B cell (primary cell): ENCODE data around the gene CCDC138. TPM values are rescaled to one million over a fixed set of nuclear protein-coding genes. Genes with fewer than 3 reads are reported as not detected.

Source experiments
- ATAC-seq: fragments of 200-7000 bp; cut with Tn5 transposase; one replicate; pipeline ENCODE4 v1.10.0; 2021; ENCODE audit warnings: low read depth, mild to moderate bottlenecking, moderate number of reproducible peaks, moderate library complexity
- CTCF ChIA-PET: fragments of 350-600 bp; sonication (Branson Sonifier 250); formaldehyde crosslinking; loops from one replicate; lab custom pipeline; 2021; ENCODE audit warnings: antibody characterized with exemption, inconsistent platforms; lab: Charles Lee
- POLR2A ChIA-PET: fragments of 350-600 bp; sonication (Branson Sonifier 250); formaldehyde crosslinking; loops from one replicate; lab custom pipeline; 2021; ENCODE audit warnings: antibody characterized with exemption; lab: Charles Lee
- DNase-seq: peaks from one replicate; pipeline ENCODE4 v3.0.0; 2013
- H2AFZ ChIP-seq: 2 replicates; pipeline ENCODE4 v1.6.1; 2012; ENCODE audit warnings: mild to moderate bottlenecking, low read depth, low read length; ENCODE audit not compliant: insufficient read depth, poor library complexity, severe bottlenecking
- H3K27ac ChIP-seq, 2 donors: 1 replicate in 1 of 2; 2 replicates in 1 of 2; pipeline ENCODE4 v1.5.1; 2012 to 2013; ENCODE audit warnings: low read length in 2 of 2, mild to moderate bottlenecking in 2 of 2, moderate library complexity in 1 of 2
- H3K27me3 ChIP-seq, 4 experiments: fragments of 200-600 bp in 1 of 4; sonication (generic) in 1 of 4; replicated peaks in 1 of 4; 1 replicate in 2 of 4; 2 replicates in 2 of 4; pipeline versions ENCODE4 v1.6.1 to v1.7.0; 2013 to 2016; ENCODE audit warnings: low read length in 3 of 4, mild to moderate bottlenecking in 2 of 4, mixed read lengths in 1 of 4, moderate library complexity in 1 of 4; ENCODE audit not compliant: insufficient read depth in 4 of 4, control insufficient read depth in 3 of 4; ENCODE audit errors: control extremely low read depth in 1 of 4
- H3K36me3 ChIP-seq, 2 experiments: replicated peaks in 1 of 2; 1 replicate in 1 of 2; 2 replicates in 1 of 2; pipeline versions ENCODE4 v1.6.1 to v1.7.1; 2013; ENCODE audit warnings: low read length in 1 of 2; ENCODE audit not compliant: insufficient read depth in 2 of 2, control insufficient read depth in 1 of 2; ENCODE audit errors: control extremely low read depth in 1 of 2, extremely low read depth in 1 of 2
- H3K4me1 ChIP-seq, 2 donors: fragments of 200-600 bp in 1 of 2; sonication (generic) in 1 of 2; 1 replicate in 1 of 2; 2 replicates in 1 of 2; pipeline versions ENCODE4 v1.5.1 to v1.6.1; 2013 to 2017; ENCODE audit warnings: low read length in 2 of 2; ENCODE audit not compliant: control insufficient read depth in 2 of 2, insufficient read depth in 2 of 2
- H3K4me2 ChIP-seq: replicated peaks from 2 replicates; pipeline ENCODE3; 2012; ENCODE audit warnings: mild to moderate bottlenecking, low read depth, low read length; ENCODE audit not compliant: poor library complexity, severe bottlenecking
- H3K4me3 ChIP-seq, 5 experiments: fragments of 200-600 bp in 1 of 5; sonication (generic) in 1 of 5; 1 replicate in 3 of 5; 2 replicates in 2 of 5; pipeline versions ENCODE4 v1.5.1 to v1.7.0; 2011 to 2016; ENCODE audit warnings: low read length in 4 of 5, mild to moderate bottlenecking in 4 of 5, low read depth in 2 of 5, control low read depth in 1 of 5, moderate library complexity in 1 of 5; ENCODE audit not compliant: insufficient read depth in 1 of 5; ENCODE audit errors: control extremely low read depth in 1 of 5, extremely low read depth in 1 of 5
- H3K79me2 ChIP-seq: fragments of 200-600 bp; sonication (generic); one replicate; pipeline ENCODE4 v1.6.0; 2016; ENCODE audit warnings: low read length; ENCODE audit not compliant: control insufficient read depth, insufficient read depth
- H3K9ac ChIP-seq: fragments of 200-600 bp; sonication (generic); 2 replicates; pipeline ENCODE4 v1.6.1; 2017; ENCODE audit warnings: mild to moderate bottlenecking, low read length, moderate library complexity
- H3K9me3 ChIP-seq, 3 donors: one replicate each; pipeline versions ENCODE4 v1.6.1 to v1.7.1; 2013; ENCODE audit warnings: low read length in 2 of 3; ENCODE audit not compliant: control insufficient read depth in 2 of 3, insufficient read depth in 1 of 3; ENCODE audit errors: control extremely low read depth in 1 of 3
- H4K20me1 ChIP-seq: 2 replicates; pipeline ENCODE4 v1.6.0; 2012; ENCODE audit warnings: mild to moderate bottlenecking, low read length; ENCODE audit not compliant: insufficient read depth, control insufficient read depth, poor library complexity, severe bottlenecking
- H3K27ac Mint-ChIP-seq: one replicate; pipeline ENCODE4 v1.8.0; 2021; ENCODE audit warnings: mixed read lengths
- H3K27me3 Mint-ChIP-seq: one replicate; pipeline ENCODE4 v1.8.0; 2021; ENCODE audit warnings: mixed read lengths
- H3K4me1 Mint-ChIP-seq: one replicate; pipeline ENCODE4 v1.8.0; 2021; ENCODE audit warnings: mixed read lengths
- H3K4me3 Mint-ChIP-seq: one replicate; pipeline ENCODE4 v1.8.0; 2021; ENCODE audit warnings: mixed read lengths
- H3K9me3 Mint-ChIP-seq: one replicate; pipeline ENCODE4 v1.8.0; 2022; ENCODE audit warnings: mixed read lengths; ENCODE audit not compliant: insufficient read depth
- EZH2 ChIP-seq: IDR thresholded peaks from 2 replicates; pipeline ENCODE4 v1.6.1; 2012; ENCODE audit warnings: borderline replicate concordance, low read depth, mild to moderate bottlenecking, moderate library complexity, low read length; ENCODE audit not compliant: insufficient read depth, poor library complexity, severe bottlenecking
- WGBS: methylation state at CpG from one replicate; pipeline ENCODE4 v1.1.5; 2013; ENCODE audit warnings: missing lambda C conversion rate; ENCODE audit not compliant: insufficient coverage; 5-methylcytosine and 5-hydroxymethylcytosine counted together
- intact Hi-C: fragments of 100-400 bp; cut with micrococcal nuclease; formaldehyde crosslinking; loops from one replicate; pipeline ENCODE4 v1.10.0; 2022
- polyA plus RNA-seq: library from polyadenylated mRNA; depleted of rRNA; stranded (reverse); fragments of >200 nt; gene quantifications from 2 replicates; pipeline ENCODE4 v1.2.3, GENCODE V29; 2012
- total RNA-seq, 2 donors: library from RNA; stranded (reverse); fragments of 120-200 nt in 1 of 2; gene quantifications; 1 replicate in 1 of 2; 2 replicates in 1 of 2; pipeline versions ENCODE4 v1.2.3 to v1.2.4, GENCODE V29; 2013 to 2022
- TF ChIP-seq, protein P1 (sequence below): fragments of 200-600 bp; IDR thresholded peaks from one replicate; pipeline ENCODE4 v1.8.0; 2022; ENCODE audit warnings: antibody characterized with exemption, mild to moderate bottlenecking

CCDC138 gene
- total and polyA plus RNA-seq, 2 donors (not counting 1 experiment from before 2014, with no cell fraction given): 3.3 to 16.3 TPM

DNA sequence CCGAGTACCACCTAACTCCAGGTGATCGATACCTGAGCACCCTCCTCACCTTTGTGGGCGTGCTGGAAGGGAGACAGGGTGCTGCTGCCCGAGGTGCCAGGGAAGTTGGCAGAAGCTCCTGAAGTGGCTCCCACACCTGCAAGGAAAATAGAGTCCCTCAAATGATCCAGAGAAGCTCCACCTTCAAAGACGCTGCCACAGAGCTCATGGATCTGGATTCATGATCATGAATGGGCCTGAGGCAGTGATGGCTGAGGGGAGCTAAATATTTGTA is 126.0 kb downstream of the CCDC138 start:
- POLR2A ChIA-PET: no interaction called here
- CTCF ChIA-PET: no interaction called here
- Histone ChIP-seq H3K36me3 (no peaks in the 10 kb centered on the region), H3K27me3 (no peaks in the 10 kb centered on the region), H3K9me3 (no peaks in the 10 kb centered on the region), H3K4me1 (no peaks in the 10 kb centered on the region), H3K27ac (no peak overlapping the region), H3K4me2 (no peak overlapping the region), H4K20me1 (no peaks in the 10 kb centered on the region), H3K79me2 (no peaks in the 10 kb centered on the region), H3K4me3 (no peak overlapping the region), H2AFZ (no peak overlapping the region), H3K9ac (no peak overlapping the region)
- Mint-ChIP-seq H3K27ac (no peak overlapping the region), H3K9me3 (no peaks in the 10 kb centered on the region), H3K4me1 (no peaks in the 10 kb centered on the region), H3K4me3 (no peak overlapping the region), H3K27me3 (no peaks in the 10 kb centered on the region)
- ATAC-seq (no peak), DNase-seq (no peak)
- intact Hi-C loops: no loop called here
- WGBS: 83% methylated on average over 5 of the region's 5 CpGs
- TF ChIP-seq, protein P1, sequence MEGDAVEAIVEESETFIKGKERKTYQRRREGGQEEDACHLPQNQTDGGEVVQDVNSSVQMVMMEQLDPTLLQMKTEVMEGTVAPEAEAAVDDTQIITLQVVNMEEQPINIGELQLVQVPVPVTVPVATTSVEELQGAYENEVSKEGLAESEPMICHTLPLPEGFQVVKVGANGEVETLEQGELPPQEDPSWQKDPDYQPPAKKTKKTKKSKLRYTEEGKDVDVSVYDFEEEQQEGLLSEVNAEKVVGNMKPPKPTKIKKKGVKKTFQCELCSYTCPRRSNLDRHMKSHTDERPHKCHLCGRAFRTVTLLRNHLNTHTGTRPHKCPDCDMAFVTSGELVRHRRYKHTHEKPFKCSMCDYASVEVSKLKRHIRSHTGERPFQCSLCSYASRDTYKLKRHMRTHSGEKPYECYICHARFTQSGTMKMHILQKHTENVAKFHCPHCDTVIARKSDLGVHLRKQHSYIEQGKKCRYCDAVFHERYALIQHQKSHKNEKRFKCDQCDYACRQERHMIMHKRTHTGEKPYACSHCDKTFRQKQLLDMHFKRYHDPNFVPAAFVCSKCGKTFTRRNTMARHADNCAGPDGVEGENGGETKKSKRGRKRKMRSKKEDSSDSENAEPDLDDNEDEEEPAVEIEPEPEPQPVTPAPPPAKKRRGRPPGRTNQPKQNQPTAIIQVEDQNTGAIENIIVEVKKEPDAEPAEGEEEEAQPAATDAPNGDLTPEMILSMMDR: no peak
- TF ChIP-seq EZH2: no peak

- Histone ChIP-seq H2AFZ (no peak overlapping the region), H3K36me3 (no peaks in the 10 kb centered on the region), H3K79me2 (no peaks in the 10 kb centered on the region), H3K4me1 (no peaks in the 10 kb centered on the region), H4K20me1 (no peaks in the 10 kb centered on the region), H3K9ac (no peak overlapping the region), H3K4me3 (no peak overlapping the region), H3K9me3 (no peaks in the 10 kb centered on the region), H3K27ac (no peak overlapping the region), H3K27me3 (no peaks in the 10 kb centered on the region), H3K4me2 (no peak overlapping the region)
- DNase-seq: no peak
- TF ChIP-seq, protein P1: no peak
- TF ChIP-seq EZH2: no peak
- ATAC-seq: no peak
- intact Hi-C loops: no loop called here
- Mint-ChIP-seq H3K4me3 (no peak overlapping the region), H3K9me3 (no peaks in the 10 kb centered on the region), H3K27ac (no peak overlapping the region), H3K4me1 (no peaks in the 10 kb centered on the region), H3K27me3 (no peaks in the 10 kb centered on the region)
- CTCF ChIA-PET: interaction anchor here (1.9 kb wide), 1 partner anchor 12 kb away, joined by 8 read pairs; no protein-coding TSS in a partner anchor
- POLR2A ChIA-PET: no interaction called here
- 63% methylated on average over 10 of the region's 15 CpGs for WGBS
These were observed 129.7 kb downstream of the CCDC138 start for GRCh38 chr2:108916122-108916795.
